HL-60 (cell line): ENCODE data around the gene UQCRQ.

Experiments used
- DNase-seq, 2 experiments: peaks; one replicate each; pipeline ENCODE4 v3.0.0-alpha.2; 2010 to 2020; ENCODE audit warnings: low read depth in 1 of 2, low spot score in 1 of 2
- H3K27ac ChIP-seq: fragments of 250-450 bp; sonication (Bioruptor Pico); replicated peaks from 2 replicates; pipeline ENCODE4 v1.5.1; 2020; ENCODE audit warnings: mild to moderate bottlenecking, moderate library complexity
- H3K27me3 ChIP-seq: fragments of 250-450 bp; sonication (Bioruptor Pico); 2 replicates; pipeline ENCODE4 v1.5.1; 2021; ENCODE audit warnings: mild to moderate bottlenecking, moderate library complexity; ENCODE audit not compliant: insufficient read depth, poor library complexity, severe bottlenecking
- H3K4me3 ChIP-seq: replicated peaks from 2 replicates; pipeline ENCODE4 v1.5.1; 2011; ENCODE audit warnings: mild to moderate bottlenecking, control low read depth, low read length; ENCODE audit not compliant: insufficient read depth
- GABPA ChIP-seq: IDR thresholded peaks from 2 replicates; pipeline ENCODE4 v1.6.1; 2012; ENCODE audit warnings: low read depth
- POLR2AphosphoS5 ChIP-seq: IDR thresholded peaks from 2 replicates; pipeline ENCODE4 v1.6.1; 2012; ENCODE audit warnings: low read depth
- REST ChIP-seq: IDR thresholded peaks from 2 replicates; pipeline ENCODE4 v1.6.1; 2012; ENCODE audit warnings: low read depth; ENCODE audit not compliant: insufficient replicate concordance
- SPI1 ChIP-seq: IDR thresholded peaks from 2 replicates; pipeline ENCODE4 v1.6.1; 2012; ENCODE audit warnings: low read depth, mild to moderate bottlenecking, borderline replicate concordance
- TF ChIP-seq, protein P1 (sequence below): IDR thresholded peaks from one replicate; pipeline ENCODE4 v1.5.1; 2011; ENCODE audit warnings: low read length, control low read depth, inconsistent platforms; ENCODE audit not compliant: insufficient read depth

UQCRQ gene

GRCh38 chr5:132877466-132877865, 11.0 kb downstream of the UQCRQ start:
- Histone ChIP-seq H3K27me3 (no peaks in the 10 kb centered on the region), H3K27ac (no peak overlapping the region), H3K4me3 (no peak overlapping the region)
- TF ChIP-seq, protein P1, sequence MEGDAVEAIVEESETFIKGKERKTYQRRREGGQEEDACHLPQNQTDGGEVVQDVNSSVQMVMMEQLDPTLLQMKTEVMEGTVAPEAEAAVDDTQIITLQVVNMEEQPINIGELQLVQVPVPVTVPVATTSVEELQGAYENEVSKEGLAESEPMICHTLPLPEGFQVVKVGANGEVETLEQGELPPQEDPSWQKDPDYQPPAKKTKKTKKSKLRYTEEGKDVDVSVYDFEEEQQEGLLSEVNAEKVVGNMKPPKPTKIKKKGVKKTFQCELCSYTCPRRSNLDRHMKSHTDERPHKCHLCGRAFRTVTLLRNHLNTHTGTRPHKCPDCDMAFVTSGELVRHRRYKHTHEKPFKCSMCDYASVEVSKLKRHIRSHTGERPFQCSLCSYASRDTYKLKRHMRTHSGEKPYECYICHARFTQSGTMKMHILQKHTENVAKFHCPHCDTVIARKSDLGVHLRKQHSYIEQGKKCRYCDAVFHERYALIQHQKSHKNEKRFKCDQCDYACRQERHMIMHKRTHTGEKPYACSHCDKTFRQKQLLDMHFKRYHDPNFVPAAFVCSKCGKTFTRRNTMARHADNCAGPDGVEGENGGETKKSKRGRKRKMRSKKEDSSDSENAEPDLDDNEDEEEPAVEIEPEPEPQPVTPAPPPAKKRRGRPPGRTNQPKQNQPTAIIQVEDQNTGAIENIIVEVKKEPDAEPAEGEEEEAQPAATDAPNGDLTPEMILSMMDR, result no peak
- TF ChIP-seq GABPA (no peak), SPI1 (no peak), POLR2AphosphoS5 (no peak), REST (no peak)
- DNase-seq, result no peak

- no peak overlapping the region for H3K27ac ChIP-seq
- DNase-seq, result no peak
- TF ChIP-seq GABPA (no peak), POLR2AphosphoS5 (no peak), REST (no peak), SPI1 (no peak)
- TF ChIP-seq, protein P1, result no peak
- H3K27me3 ChIP-seq, result no peaks in the 10 kb centered on the region
- H3K4me3 ChIP-seq, result no peak overlapping the region
Observed at GRCh38 chr5:132877938-132878337, 11.5 kb downstream of the UQCRQ start.

- H3K27ac ChIP-seq, result no peak overlapping the region
- DNase-seq, result peak; percentile 34 to 52
Observed at GRCh38 chr5:132883261-132883834, 16.9 kb downstream of the UQCRQ start.

More at GRCh38 chr5:132883261-132883834, 16.9 kb downstream of the UQCRQ start:
- TF ChIP-seq, protein P1, result peak; percentile 34
- TF ChIP-seq GABPA (no peak), SPI1 (no peak), REST (no peak)
- no peaks in the 10 kb centered on the region for H3K27me3 ChIP-seq
- H3K4me3 ChIP-seq, result no peak overlapping the region
